GM12874 (cell line): ENCODE data around the gene TRIM17.

ENCODE experiments used
- CTCF ChIP-seq: IDR thresholded peaks from 2 replicates; pipeline ENCODE4 v1.5.1; 2011; ENCODE audit warnings: low read depth, mild to moderate bottlenecking, control low read depth, low read length, moderate library complexity; ENCODE audit not compliant: insufficient read depth

The TRIM17 gene

DNA sequence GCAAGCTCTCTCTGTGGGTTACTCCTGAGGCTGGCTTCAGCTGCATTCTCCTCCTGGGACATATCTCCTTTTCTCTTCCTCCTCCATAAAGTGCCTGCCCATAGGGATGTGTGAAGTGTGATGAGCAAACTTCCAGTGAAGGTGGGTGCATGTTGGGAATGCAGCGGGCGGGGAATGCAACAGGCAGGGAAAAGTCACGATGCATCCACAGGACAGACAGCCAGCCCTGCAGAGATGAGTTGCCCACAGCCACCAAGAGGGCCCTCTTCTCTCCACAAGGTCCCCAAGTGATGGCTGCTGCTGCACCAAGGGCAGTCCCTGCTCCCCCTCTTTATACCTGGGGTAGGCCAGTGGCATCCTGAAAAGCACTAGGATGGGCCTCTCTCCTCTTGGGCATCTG, 37.0 kb upstream of the TRIM17 start:
- TF ChIP-seq CTCF = no peak

- no peak for TF ChIP-seq CTCF
Measured at GRCh38 chr1:228453022-228453560, 36.4 kb upstream of the TRIM17 start.

DNA sequence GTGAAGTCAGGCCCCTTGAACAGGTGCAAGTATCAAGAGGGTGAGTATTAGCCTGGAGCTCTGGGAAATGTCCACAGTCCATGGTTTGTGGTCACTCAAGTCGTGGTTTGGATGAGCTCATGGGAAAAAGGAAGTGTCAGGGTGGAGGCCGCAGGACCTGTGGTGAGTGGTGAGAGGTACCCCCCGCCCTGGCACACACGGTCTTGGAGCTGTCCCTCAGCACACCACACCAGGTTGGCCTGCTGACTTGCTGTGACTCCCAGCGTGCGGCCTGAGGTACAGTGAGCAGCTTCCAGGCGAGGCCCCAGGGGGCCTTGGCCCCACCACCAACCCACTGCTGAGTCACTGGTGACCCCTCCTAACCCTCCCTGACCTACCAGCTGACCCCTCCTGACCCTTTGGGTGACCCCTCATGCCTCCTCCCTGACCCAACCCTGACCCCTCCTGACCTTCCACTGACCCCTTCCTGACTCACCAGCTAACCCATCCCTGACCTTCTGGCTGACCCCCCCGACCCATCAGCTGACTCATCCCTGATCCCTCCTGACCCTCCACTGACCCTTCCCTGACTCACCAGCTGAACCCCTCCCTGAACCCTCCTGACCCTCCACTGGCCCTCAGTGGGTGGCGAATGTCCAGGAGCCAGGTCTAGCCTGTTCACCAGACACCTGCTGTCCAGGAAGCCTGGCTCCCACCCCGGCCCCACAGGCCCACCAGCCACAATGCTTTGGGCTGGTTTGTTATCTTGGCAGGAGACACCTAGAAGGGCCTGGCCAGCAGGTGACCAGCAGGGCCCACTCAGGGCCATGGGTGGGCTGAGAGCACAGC, 35.7 kb upstream of the TRIM17 start:
- no peak for TF ChIP-seq CTCF

DNA sequence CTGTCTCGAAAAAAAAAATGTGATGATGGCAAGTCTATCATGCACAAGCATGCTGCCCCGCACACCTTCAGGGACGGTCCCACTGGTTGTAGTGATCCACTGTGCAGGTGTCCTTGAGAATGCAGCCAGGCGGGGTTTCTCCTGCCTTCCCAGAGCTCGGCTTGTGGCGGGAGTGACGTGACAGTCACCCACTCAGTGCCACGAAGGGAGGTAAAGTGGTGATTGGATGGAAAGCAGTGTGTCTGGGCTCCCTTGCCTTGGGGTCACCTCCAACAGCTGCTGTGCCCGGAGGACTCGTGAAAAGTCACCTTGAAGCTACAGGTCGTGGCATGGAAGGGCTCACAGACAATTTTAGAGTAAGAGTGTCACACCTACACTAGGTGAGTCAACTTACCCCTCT, 33.5 kb upstream of the TRIM17 start:
- no peak for TF ChIP-seq CTCF

GRCh38 chr1:228448372-228448771, 31.7 kb upstream of the TRIM17 start:
- TF ChIP-seq CTCF = no peak

DNA sequence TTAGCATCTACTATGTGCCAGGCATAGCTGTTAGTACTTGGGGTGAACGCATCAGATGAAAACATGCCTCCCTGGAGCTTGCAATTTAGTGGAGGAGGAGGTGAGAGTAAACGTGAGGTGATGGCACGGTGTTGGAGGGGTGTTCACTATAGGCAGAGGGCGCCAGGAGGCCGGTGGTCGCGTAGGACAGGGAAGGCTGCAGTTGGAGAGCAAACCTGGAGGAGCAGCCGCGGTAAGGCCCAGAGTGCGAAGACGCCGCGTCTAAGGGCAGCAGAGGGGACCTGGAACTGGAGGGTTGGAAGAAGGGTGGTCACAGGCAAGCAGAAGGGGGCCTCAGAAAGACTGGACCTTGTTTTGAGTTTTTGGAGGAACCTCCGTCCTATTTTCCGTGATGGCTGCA, 30.2 kb upstream of the TRIM17 start:
- no peak for TF ChIP-seq CTCF

GRCh38 chr1:228445843-228446650, 29.4 kb upstream of the TRIM17 start:
- TF ChIP-seq CTCF = no peak
